PC-9 (cell line): Measurements from ENCODE around the gene PBX3. TPM values are rescaled to one million over a fixed set of nuclear protein-coding genes. Genes with fewer than 3 reads are reported as not detected.

Experiments
- BruUV-seq: library from RNA; stranded (reverse); fragments of 400-500 nt; replicated peaks from 2 replicates; lab custom pipeline; 2021; lab: Mats Ljungman, UMichigan
- CTCF ChIA-PET: fragments of 300-600 bp; sonication (Branson Sonifier 250); formaldehyde crosslinking; loops from one replicate; lab custom pipeline; 2022; ENCODE audit warnings: antibody characterized with exemption; lab: Charles Lee
- POLR2A ChIA-PET: fragments of 300-600 bp; sonication (Branson Sonifier 250); formaldehyde crosslinking; loops from one replicate; lab custom pipeline; 2022; ENCODE audit warnings: antibody characterized with exemption; ENCODE audit not compliant: unreplicated experiment; lab: Charles Lee
- DNase-seq, 2 experiments: peaks; one replicate each; pipeline versions ENCODE4 v3.0.0 to v3.0.0-alpha.2; 2015 to 2022; ENCODE audit warnings: mixed read lengths in 1 of 2
- H2AFZ ChIP-seq: fragments of 200-600 bp; sonication (generic); 2 replicates; pipeline ENCODE4 v1.8.1; 2017; ENCODE audit warnings: antibody characterized with exemption
- H3F3A ChIP-seq: fragments of 200-600 bp; sonication (generic); 2 replicates; pipeline ENCODE4 v1.8.1; 2017; ENCODE audit warnings: antibody characterized with exemption, mild to moderate bottlenecking, low read depth; ENCODE audit not compliant: insufficient read depth
- H3K27ac ChIP-seq: fragments of 200-600 bp; sonication (generic); 2 replicates; pipeline ENCODE4 v1.6.1; 2016; ENCODE audit warnings: mixed run types
- H3K27me3 ChIP-seq: fragments of 200-600 bp; sonication (generic); 2 replicates; pipeline ENCODE4 v1.6.1; 2016; ENCODE audit warnings: low read depth, mixed run types; ENCODE audit not compliant: insufficient read depth
- H3K36me3 ChIP-seq: fragments of 200-600 bp; sonication (generic); 2 replicates; pipeline ENCODE4 v1.6.1; 2016; ENCODE audit warnings: low read depth, mixed run types
- H3K4me1 ChIP-seq: fragments of 200-600 bp; sonication (generic); replicated peaks from 2 replicates; pipeline ENCODE4 v1.6.1; 2016; ENCODE audit warnings: mixed run types; ENCODE audit not compliant: insufficient read depth
- H3K4me2 ChIP-seq: fragments of 200-600 bp; sonication (generic); 2 replicates; pipeline ENCODE4 v1.6.1; 2017; ENCODE audit warnings: mixed run types
- H3K4me3 ChIP-seq: fragments of 200-600 bp; sonication (generic); 2 replicates; pipeline ENCODE4 v1.6.1; 2016; ENCODE audit warnings: mixed run types
- H3K79me2 ChIP-seq: fragments of 200-600 bp; sonication (generic); 2 replicates; pipeline ENCODE4 v1.6.1; 2017; ENCODE audit warnings: low read depth, mixed run types
- H3K9me2 ChIP-seq: fragments of 200-600 bp; sonication (generic); 2 replicates; pipeline ENCODE4 v1.8.1; 2017; ENCODE audit warnings: mild to moderate bottlenecking; ENCODE audit not compliant: insufficient read depth
- H3K9me3 ChIP-seq: fragments of 200-600 bp; sonication (generic); 2 replicates; pipeline ENCODE4 v1.8.1; 2016; ENCODE audit warnings: low read depth; ENCODE audit not compliant: insufficient read depth
- H4K20me1 ChIP-seq: fragments of 200-600 bp; sonication (generic); 2 replicates; pipeline ENCODE4 v1.8.1; 2017; ENCODE audit not compliant: insufficient read depth
- CTCF ChIP-seq: fragments of 200-600 bp; sonication (generic); conservative IDR thresholded peaks from 2 replicates; pipeline ENCODE4 v1.6.1; 2017; ENCODE audit warnings: mixed run types, antibody characterized with exemption, mild to moderate bottlenecking, moderate library complexity
- EZH2 ChIP-seq: fragments of 200-600 bp; sonication (generic); IDR thresholded peaks from 2 replicates; pipeline ENCODE4 v1.8.0; 2017; ENCODE audit warnings: antibody characterized with exemption, low read depth
- intact Hi-C: fragments of 100-400 bp; cut with micrococcal nuclease; formaldehyde crosslinking; loops from one replicate; pipeline ENCODE4 v1.10.0; 2022; ENCODE audit not compliant: unreplicated experiment
- total RNA-seq: library from RNA; stranded (reverse); gene quantifications from 2 replicates; pipeline ENCODE4 v1.2.3, GENCODE V29; 2021

The PBX3 gene
- total RNA-seq, 1 experiment from 2014 or later, result 18.3 TPM

GRCh38 chr9:125851979-125852378 lies 104.8 kb downstream of the PBX3 start:
- Histone ChIP-seq H3K9me2 (no peaks in the 10 kb centered on the region; the same call in 1 of the 2 replicates), H3F3A (no peaks in the 10 kb centered on the region), H4K20me1 (no peaks in the 10 kb centered on the region), H3K36me3 (no peaks in the 10 kb centered on the region), H3K4me3 (no peak overlapping the region), H2AFZ (no peak overlapping the region), H3K27me3 (no peaks in the 10 kb centered on the region), H3K4me1 (peaks cover 9% of the 10 kb centered on the region; the same call in 1 of the 2 replicates), H3K4me2 (no peak overlapping the region), H3K79me2 (no peaks in the 10 kb centered on the region), H3K9me3 (0 out of 2 replicates have a peak, but pooled peaks cover 5% of the 10 kb centered on the region), H3K27ac (no peak overlapping the region)
- TF ChIP-seq EZH2, result no peak
- no peak for TF ChIP-seq CTCF
- CTCF ChIA-PET, result no interaction called here
- intact Hi-C loops, result no loop called here
- BruUV-seq, result no TSS peak
- POLR2A ChIA-PET, result no interaction called here
- no peak for DNase-seq

- TF ChIP-seq EZH2 (no peak), CTCF (no peak)
- no peak for DNase-seq
- intact Hi-C loops, result no loop called here
- no TSS peak for BruUV-seq
- Histone ChIP-seq H3K4me2 (no peak overlapping the region), H3K9me2 (no peaks in the 10 kb centered on the region), H3K4me3 (no peak overlapping the region), H3K79me2 (no peaks in the 10 kb centered on the region), H3K27me3 (no peaks in the 10 kb centered on the region), H3K36me3 (no peaks in the 10 kb centered on the region), H3K27ac (no peak overlapping the region), H2AFZ (no peak overlapping the region), H4K20me1 (no peaks in the 10 kb centered on the region), H3K4me1 (peaks cover 9% of the 10 kb centered on the region; the same call in 1 of the 2 replicates), H3F3A (no peaks in the 10 kb centered on the region), H3K9me3 (0 out of 2 replicates have a peak, but pooled peaks cover 5% of the 10 kb centered on the region)
- ChIA-PET CTCF (no interaction called here), POLR2A (no interaction called here)
Observed at GRCh38 chr9:125852386-125852785, 105.2 kb downstream of the PBX3 start.

DNA sequence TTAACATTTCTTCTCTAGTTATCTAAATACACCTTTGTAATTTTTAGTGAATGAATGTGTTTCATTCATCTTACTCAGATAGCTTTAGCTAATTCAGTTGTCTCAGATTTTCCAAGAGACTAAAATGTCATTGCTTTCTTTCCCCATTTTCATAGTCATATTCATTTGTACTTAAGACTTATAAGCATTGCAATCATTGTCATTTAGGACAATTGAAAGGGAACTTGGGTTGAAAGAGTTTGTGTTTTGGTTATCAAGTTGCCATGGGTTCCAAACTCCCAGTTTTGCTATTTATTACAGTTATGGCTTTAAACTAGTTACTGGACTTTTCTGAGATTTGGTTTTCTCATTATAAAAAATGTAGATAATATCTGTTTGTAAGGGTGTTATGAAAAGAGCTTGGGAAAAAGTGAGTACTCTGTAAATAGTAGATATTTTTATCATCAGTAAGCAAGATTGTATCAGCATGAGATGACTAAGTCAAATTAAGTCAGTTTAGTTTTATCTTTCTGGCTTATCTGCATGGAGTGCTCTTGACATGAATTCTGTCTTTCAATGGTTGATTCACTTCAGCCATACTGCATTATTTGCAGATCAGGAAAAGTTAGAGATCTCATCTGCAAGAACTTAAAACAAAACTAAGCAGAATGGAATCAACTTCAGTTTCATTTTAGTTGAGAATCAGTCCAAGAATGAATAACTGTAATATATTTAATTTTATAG lies 107.5 kb downstream of the PBX3 start:
- ChIA-PET POLR2A (no interaction called here), CTCF (no interaction called here)
- no TSS peak for BruUV-seq
- Histone ChIP-seq H3K4me3 (no peak overlapping the region), H3K79me2 (no peaks in the 10 kb centered on the region), H3F3A (no peaks in the 10 kb centered on the region), H3K27me3 (no peaks in the 10 kb centered on the region), H2AFZ (0 out of 2 replicates have a peak overlapping the region, but pooled peaks have one; percentile 56), H3K27ac (no peak overlapping the region), H3K9me2 (no peaks in the 10 kb centered on the region), H3K4me2 (no peak overlapping the region), H4K20me1 (no peaks in the 10 kb centered on the region), H3K9me3 (0 out of 2 replicates have a peak, but pooled peaks cover 5% of the 10 kb centered on the region), H3K36me3 (no peaks in the 10 kb centered on the region), H3K4me1 (peaks cover 9% of the 10 kb centered on the region; the same call in 1 of the 2 replicates)
- peak in 1 of 2 experiments; percentile 70 for DNase-seq
- intact Hi-C loops, result no loop called here
- TF ChIP-seq EZH2 (no peak), CTCF (no peak)
